A549 (cell line): ENCODE data around the gene PIEZO2. TPM values are rescaled to one million over a fixed set of nuclear protein-coding genes. Genes with fewer than 3 reads are reported as not detected.
A peak's percentile ranks its signal among the peaks of the same experiment; 100 is the strongest.

ENCODE experiments used
- ATAC-seq, 2 experiments: fragments of 200-7000 bp in 1 of 2; fragments of >200 bp in 1 of 2; cut with Nextera tagmentation in 1 of 2; cut with Tn5 transposase in 1 of 2; 3 replicates each; pipeline versions ENCODE4 v1.8.0 to v1.9.1; 2018 to 2020; ENCODE audit warnings: mild to moderate bottlenecking in 1 of 2, moderate library complexity in 1 of 2
- CTCF ChIA-PET: fragments of 300-600 bp; sonication (Branson Sonifier 250); formaldehyde crosslinking; extraction: SDS; loops from one replicate; lab custom pipeline; 2021; ENCODE audit warnings: antibody characterized with exemption, inconsistent platforms; lab: Yijun Ruan, JAX
- POLR2A ChIA-PET: fragments of 350-600 bp; formaldehyde crosslinking; extraction: SDS; loops from one replicate; lab custom pipeline; 2021; ENCODE audit warnings: antibody characterized with exemption, inconsistent platforms; lab: Yijun Ruan, JAX
- DNase-seq, 2 experiments: peaks; one replicate each; pipeline versions ENCODE4 v3.0.0 to v3.0.0-alpha.2; 2011 to 2016; ENCODE audit warnings: low read depth in 1 of 2, low spot score in 1 of 2
- FAIRE-seq: peaks from 2 replicates; lab custom pipeline; 2011; peaks lifted over from hg19 to GRCh38; lab: Jason Lieb, UNC
- H3K27ac ChIP-seq, 2 experiments: fragments of >200 bp; sonication (Bioruptor Twin); formaldehyde crosslinking; 3 replicates each; pipeline ENCODE4 v1.5.1; 2016 to 2017
- H3K4me1 ChIP-seq: fragments of >200 bp; sonication (Bioruptor Twin); formaldehyde crosslinking; 3 replicates; pipeline ENCODE4 v1.6.1; 2016
- H3K4me2 ChIP-seq: fragments of >200 bp; sonication (Bioruptor Twin); formaldehyde crosslinking; 3 replicates; pipeline ENCODE4 v1.6.1; 2016
- H3K4me3 ChIP-seq: fragments of >200 bp; sonication (Bioruptor Twin); formaldehyde crosslinking; 3 replicates; pipeline ENCODE4 v1.5.1; 2016
- H3K9me3 ChIP-seq: fragments of >200 bp; sonication (Bioruptor Twin); formaldehyde crosslinking; 3 replicates; pipeline ENCODE4 v1.6.1; 2016
- BHLHE40 ChIP-seq: IDR thresholded peaks from 2 replicates; pipeline ENCODE4 v1.6.1; 2012; ENCODE audit warnings: low read depth, low read length, inconsistent platforms
- CHD2 ChIP-seq: fragments of 150-350 bp; IDR thresholded peaks from 2 replicates; pipeline ENCODE4 v1.6.1; 2014; ENCODE audit warnings: low read length; ENCODE audit not compliant: partially characterized antibody
- EHF ChIP-seq: fragments of 250-450 bp; sonication (Bioruptor Pico); IDR thresholded peaks from 2 replicates; pipeline ENCODE4 v1.5.0; 2020; ENCODE audit warnings: mild to moderate bottlenecking
- EP300 ChIP-seq, 2 experiments: fragments of >200 bp; sonication (Bioruptor Twin); formaldehyde crosslinking; IDR thresholded peaks; 2 replicates in 1 of 2; 3 replicates in 1 of 2; pipeline ENCODE4 v1.6.1; 2016 to 2017
- FOSB ChIP-seq: fragments of 250-450 bp; sonication (Bioruptor Pico); IDR thresholded peaks from 2 replicates; pipeline ENCODE4 v1.5.0; 2020; ENCODE audit warnings: mild to moderate bottlenecking, moderate library complexity
- GATA3 ChIP-seq: IDR thresholded peaks from 2 replicates; pipeline ENCODE4 v1.6.1; 2012; ENCODE audit warnings: borderline replicate concordance
- HOXB13 ChIP-seq: fragments of 250-450 bp; sonication (Bioruptor Pico); IDR thresholded peaks from 2 replicates; pipeline ENCODE4 v1.5.0; 2020; ENCODE audit warnings: low read depth, mild to moderate bottlenecking, moderate library complexity
- JUN ChIP-seq, 2 experiments: fragments of >200 bp; sonication (Bioruptor Twin); formaldehyde crosslinking; IDR thresholded peaks; 2 replicates in 1 of 2; 3 replicates in 1 of 2; pipeline ENCODE4 v1.6.1; 2016 to 2017
- KDM1A ChIP-seq: fragments of 200-600 bp; sonication (generic); IDR thresholded peaks from 2 replicates; pipeline ENCODE4 v1.6.1; 2016; ENCODE audit warnings: low read depth, mild to moderate bottlenecking
- KDM5A ChIP-seq: fragments of 200-600 bp; sonication (generic); IDR thresholded peaks from 2 replicates; pipeline ENCODE4 v1.6.1; 2016; ENCODE audit warnings: antibody characterized with exemption, mild to moderate bottlenecking
- MYC ChIP-seq: IDR thresholded peaks from 2 replicates; pipeline ENCODE4 v1.6.1; 2012; ENCODE audit warnings: mild to moderate bottlenecking, inconsistent platforms, low read length, improper control_type of control experiment, borderline replicate concordance
- NPAS2 ChIP-seq: fragments of 250-450 bp; sonication (Bioruptor Pico); IDR thresholded peaks from 2 replicates; pipeline ENCODE4 v1.8.0; 2022; ENCODE audit warnings: mild to moderate bottlenecking, moderate library complexity, borderline replicate concordance
- NR3C1 ChIP-seq: fragments of >200 bp; sonication (Bioruptor Twin); formaldehyde crosslinking; IDR thresholded peaks from 3 replicates; pipeline ENCODE4 v1.6.1; 2017
- POLR2A ChIP-seq: IDR thresholded peaks from 2 replicates; pipeline ENCODE4 v1.6.1; 2012; ENCODE audit warnings: mild to moderate bottlenecking, low read length
- RARB ChIP-seq: fragments of 250-450 bp; sonication (Bioruptor Pico); IDR thresholded peaks from 2 replicates; pipeline ENCODE4 v1.8.0; 2021; ENCODE audit warnings: mild to moderate bottlenecking, moderate library complexity
- RFX5 ChIP-seq: fragments of 450-650 bp; IDR thresholded peaks from 2 replicates; pipeline ENCODE4 v1.7.1; 2014; ENCODE audit warnings: antibody characterized with exemption, mild to moderate bottlenecking, moderate library complexity
- SREBF2 ChIP-seq: fragments of 450-650 bp; IDR thresholded peaks from 2 replicates; pipeline ENCODE4 v1.6.1; 2014; ENCODE audit warnings: mild to moderate bottlenecking, moderate library complexity
- ZSCAN20 ChIP-seq: fragments of 250-450 bp; sonication (Bioruptor Pico); IDR thresholded peaks from 2 replicates; pipeline ENCODE4 v1.8.0; 2022; ENCODE audit warnings: mild to moderate bottlenecking, moderate library complexity
- WGBS: methylation state at CpG from one replicate; pipeline ENCODE4 v1.1.6; 2017; ENCODE audit errors: missing lambda C conversion rate; 5-methylcytosine and 5-hydroxymethylcytosine counted together
- polyA plus RNA-seq, 4 experiments: library from polyadenylated mRNA; depleted of rRNA in 3 of 4; stranded (reverse); fragments of >200 nt; fragmentation: RNase III in 1 of 4; extraction: RNeasy Plus Mini Kit Qiagen cat#74134 plus additional on column Dnase treatment in 1 of 4; gene quantifications; 2 replicates in 3 of 4; 3 replicates in 1 of 4; pipeline ENCODE4 v1.2.3, GENCODE V29; 2011 to 2017
- TF ChIP-seq, protein P1 (sequence below): fragments of >200 bp; sonication (Bioruptor Twin); formaldehyde crosslinking; IDR thresholded peaks from 2 replicates; pipeline ENCODE4 v1.6.1; 2016
- TF ChIP-seq, protein P2 (sequence below): fragments of 200-600 bp; sonication (generic); IDR thresholded peaks from 2 replicates; pipeline ENCODE4 v1.6.1; 2016; ENCODE audit warnings: antibody characterized with exemption, mild to moderate bottlenecking, moderate library complexity
- TF ChIP-seq, protein P3 (sequence below): fragments of 250-450 bp; sonication (Bioruptor Pico); IDR thresholded peaks from 2 replicates; pipeline ENCODE4 v1.5.0; 2020; ENCODE audit warnings: low read depth, mild to moderate bottlenecking, moderate library complexity
- TF ChIP-seq, protein P4 (sequence below): fragments of 150-350 bp; IDR thresholded peaks from 2 replicates; pipeline ENCODE4 v1.6.1; 2014; ENCODE audit warnings: low read depth, mild to moderate bottlenecking, low read length

Gene PIEZO2
- polyA plus RNA-seq, 2 of the 4 experiments (the other 2 are of a cell fraction): 0.80 to 1.6 TPM

DNA sequence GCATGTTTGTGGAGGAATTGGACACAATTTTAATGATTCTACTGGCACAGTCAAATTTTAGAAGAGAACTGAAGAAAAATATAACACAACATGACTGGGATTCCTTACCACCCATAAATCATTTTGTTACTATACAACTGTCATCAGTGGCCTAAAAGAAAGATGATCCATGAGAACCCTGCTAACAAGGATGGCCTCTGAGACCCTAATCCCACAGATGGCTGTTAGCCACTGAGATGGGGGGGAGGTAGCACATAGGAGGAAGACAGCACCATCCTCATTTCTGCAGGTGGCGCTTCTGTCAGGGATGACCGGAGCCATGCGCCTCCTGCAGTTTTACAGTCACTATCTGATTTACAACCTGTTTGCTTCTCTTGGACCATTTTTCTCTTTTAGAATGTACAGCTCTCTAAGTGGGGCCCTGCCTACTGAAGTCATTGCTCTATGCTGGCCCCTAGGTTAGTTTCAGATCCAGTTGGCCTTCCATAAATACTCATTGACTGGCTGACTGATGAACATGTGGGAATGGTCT, 343.7 kb downstream of the PIEZO2 start:
- no peak overlapping the region for H3K4me3 ChIP-seq
- H3K4me2 ChIP-seq: no peak overlapping the region
- ChIA-PET POLR2A (no interaction called here), CTCF (no interaction called here)
- no peak for ATAC-seq
- no peaks in the 10 kb centered on the region for H3K9me3 ChIP-seq
- H3K4me1 ChIP-seq: no peaks in the 10 kb centered on the region
- WGBS: 100% methylated on average over 1 of the region's 3 CpGs
- H3K27ac ChIP-seq: no peak overlapping the region
- TF ChIP-seq NPAS2 (CRISPR knock-in tag): no peak
- TF ChIP-seq MYC: no peak
- no peak for DNase-seq
- no peak for FAIRE-seq

DNA sequence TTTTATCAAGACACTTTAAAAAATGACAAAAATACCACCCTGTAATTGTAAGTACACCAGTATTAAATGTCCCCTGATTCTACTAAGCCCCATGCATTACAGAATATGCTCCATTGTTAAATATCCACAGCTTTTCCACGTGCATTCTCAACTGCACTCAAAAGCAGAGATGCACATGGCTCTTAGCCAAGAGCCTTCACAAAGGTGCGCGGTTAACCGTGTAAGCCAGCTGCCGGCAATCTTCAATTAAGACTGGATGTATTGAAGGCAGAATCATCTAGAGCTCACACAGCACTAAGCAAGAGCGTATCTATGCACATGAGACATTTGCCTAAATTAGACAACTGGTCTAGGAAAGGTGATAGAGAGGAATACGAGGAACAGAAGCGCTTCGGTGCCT, 345.2 kb downstream of the PIEZO2 start:
- Histone ChIP-seq H3K4me1 (peaks cover 6% of the 10 kb centered on the region), H3K4me2 (no peak overlapping the region), H3K4me3 (no peak overlapping the region), H3K9me3 (no peaks in the 10 kb centered on the region)
- ChIA-PET POLR2A (no interaction called here), CTCF (no interaction called here)
- no peak for DNase-seq
- no peak for TF ChIP-seq ZSCAN20 (CRISPR knock-in tag)
- TF ChIP-seq EP300 (IDR thresholded peaks at IDR 0.05): no peak
- TF ChIP-seq POLR2A: no peak
- TF ChIP-seq, protein P1, sequence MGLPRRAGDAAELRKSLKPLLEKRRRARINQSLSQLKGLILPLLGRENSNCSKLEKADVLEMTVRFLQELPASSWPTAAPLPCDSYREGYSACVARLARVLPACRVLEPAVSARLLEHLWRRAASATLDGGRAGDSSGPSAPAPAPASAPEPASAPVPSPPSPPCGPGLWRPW: no peak
- TF ChIP-seq KDM5A: no peak
- TF ChIP-seq BHLHE40: no peak
- TF ChIP-seq CHD2: no peak
- no peak for TF ChIP-seq RARB (CRISPR knock-in tag)
- TF ChIP-seq, protein P2, sequence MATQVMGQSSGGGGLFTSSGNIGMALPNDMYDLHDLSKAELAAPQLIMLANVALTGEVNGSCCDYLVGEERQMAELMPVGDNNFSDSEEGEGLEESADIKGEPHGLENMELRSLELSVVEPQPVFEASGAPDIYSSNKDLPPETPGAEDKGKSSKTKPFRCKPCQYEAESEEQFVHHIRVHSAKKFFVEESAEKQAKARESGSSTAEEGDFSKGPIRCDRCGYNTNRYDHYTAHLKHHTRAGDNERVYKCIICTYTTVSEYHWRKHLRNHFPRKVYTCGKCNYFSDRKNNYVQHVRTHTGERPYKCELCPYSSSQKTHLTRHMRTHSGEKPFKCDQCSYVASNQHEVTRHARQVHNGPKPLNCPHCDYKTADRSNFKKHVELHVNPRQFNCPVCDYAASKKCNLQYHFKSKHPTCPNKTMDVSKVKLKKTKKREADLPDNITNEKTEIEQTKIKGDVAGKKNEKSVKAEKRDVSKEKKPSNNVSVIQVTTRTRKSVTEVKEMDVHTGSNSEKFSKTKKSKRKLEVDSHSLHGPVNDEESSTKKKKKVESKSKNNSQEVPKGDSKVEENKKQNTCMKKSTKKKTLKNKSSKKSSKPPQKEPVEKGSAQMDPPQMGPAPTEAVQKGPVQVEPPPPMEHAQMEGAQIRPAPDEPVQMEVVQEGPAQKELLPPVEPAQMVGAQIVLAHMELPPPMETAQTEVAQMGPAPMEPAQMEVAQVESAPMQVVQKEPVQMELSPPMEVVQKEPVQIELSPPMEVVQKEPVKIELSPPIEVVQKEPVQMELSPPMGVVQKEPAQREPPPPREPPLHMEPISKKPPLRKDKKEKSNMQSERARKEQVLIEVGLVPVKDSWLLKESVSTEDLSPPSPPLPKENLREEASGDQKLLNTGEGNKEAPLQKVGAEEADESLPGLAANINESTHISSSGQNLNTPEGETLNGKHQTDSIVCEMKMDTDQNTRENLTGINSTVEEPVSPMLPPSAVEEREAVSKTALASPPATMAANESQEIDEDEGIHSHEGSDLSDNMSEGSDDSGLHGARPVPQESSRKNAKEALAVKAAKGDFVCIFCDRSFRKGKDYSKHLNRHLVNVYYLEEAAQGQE: no peak
- no peak for TF ChIP-seq NR3C1
- no peak for TF ChIP-seq FOSB (CRISPR knock-in tag)
- no peak for TF ChIP-seq JUN (IDR thresholded peaks at IDR 0.05)
- TF ChIP-seq, all 56 proteins: peak for 0
- no peak for ATAC-seq
- FAIRE-seq: no peak
- no peak overlapping the region for H3K27ac ChIP-seq
- WGBS: 80% methylated on average over 9 of the region's 9 CpGs

DNA sequence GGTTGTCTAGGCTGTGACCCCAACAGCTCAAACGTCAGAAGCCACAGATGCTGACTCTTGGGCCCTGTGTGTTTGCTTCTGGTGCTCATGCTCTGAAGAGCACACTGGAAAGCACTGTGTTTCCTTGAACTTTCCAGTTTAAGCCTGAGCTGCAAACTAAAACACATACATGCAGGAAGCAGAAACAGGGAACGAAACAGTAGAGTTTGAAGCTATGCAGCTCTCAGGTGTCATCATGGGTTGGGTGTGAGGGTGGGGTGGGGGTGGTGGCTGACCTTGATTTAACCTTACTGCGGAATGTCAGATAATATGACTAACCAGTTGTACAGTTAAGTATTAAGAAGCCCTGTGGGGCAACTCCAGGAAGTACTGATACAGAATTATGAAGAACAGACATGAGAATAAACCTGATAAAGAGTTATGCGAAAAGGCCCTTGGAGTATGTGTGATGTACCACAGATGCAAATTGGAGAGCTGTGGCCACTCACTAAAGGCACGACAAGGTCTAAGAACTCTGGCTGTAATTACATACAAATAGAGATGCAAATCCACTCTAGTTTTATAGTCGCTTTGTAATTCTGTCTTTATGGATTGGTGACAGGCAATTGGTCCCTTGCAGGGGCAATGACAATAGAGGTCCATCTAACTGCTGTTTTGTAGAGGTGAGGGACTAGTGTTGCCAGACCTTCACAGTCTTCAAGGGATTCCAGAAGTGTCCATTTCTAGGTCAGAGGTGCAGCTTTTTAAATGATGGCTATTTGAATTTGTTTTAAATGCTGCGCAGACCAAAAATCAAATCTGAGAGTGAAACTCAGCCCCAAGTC, 350.4 kb downstream of the PIEZO2 start:
- no peak overlapping the region for H3K4me3 ChIP-seq
- no peak for FAIRE-seq
- H3K4me2 ChIP-seq: peak overlapping the region; percentile 57
- ATAC-seq: peak; percentile 67 to 84; a peak in 5 of 6 replicates
- 0 out of 5 replicates have a peak, but pooled peaks of 1 of the 2 experiments have one; percentile 31 for TF ChIP-seq JUN (IDR thresholded peaks at IDR 0.05)
- TF ChIP-seq KDM1A: no peak
- TF ChIP-seq, protein P3, sequence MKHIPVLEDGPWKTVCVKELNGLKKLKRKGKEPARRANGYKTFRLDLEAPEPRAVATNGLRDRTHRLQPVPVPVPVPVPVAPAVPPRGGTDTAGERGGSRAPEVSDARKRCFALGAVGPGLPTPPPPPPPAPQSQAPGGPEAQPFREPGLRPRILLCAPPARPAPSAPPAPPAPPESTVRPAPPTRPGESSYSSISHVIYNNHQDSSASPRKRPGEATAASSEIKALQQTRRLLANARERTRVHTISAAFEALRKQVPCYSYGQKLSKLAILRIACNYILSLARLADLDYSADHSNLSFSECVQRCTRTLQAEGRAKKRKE (CRISPR knock-in tag): no peak
- peak; percentile 12; the same call in 1 of the 2 replicates for TF ChIP-seq GATA3
- TF ChIP-seq SREBF2: no peak
- TF ChIP-seq EP300 (IDR thresholded peaks at IDR 0.05): peak in 1 of 2 experiments; percentile 33; a peak in 1 of 5 replicates
- TF ChIP-seq, protein P4, sequence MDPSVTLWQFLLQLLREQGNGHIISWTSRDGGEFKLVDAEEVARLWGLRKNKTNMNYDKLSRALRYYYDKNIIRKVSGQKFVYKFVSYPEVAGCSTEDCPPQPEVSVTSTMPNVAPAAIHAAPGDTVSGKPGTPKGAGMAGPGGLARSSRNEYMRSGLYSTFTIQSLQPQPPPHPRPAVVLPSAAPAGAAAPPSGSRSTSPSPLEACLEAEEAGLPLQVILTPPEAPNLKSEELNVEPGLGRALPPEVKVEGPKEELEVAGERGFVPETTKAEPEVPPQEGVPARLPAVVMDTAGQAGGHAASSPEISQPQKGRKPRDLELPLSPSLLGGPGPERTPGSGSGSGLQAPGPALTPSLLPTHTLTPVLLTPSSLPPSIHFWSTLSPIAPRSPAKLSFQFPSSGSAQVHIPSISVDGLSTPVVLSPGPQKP: no peak
- no peak for TF ChIP-seq RFX5
- TF ChIP-seq HOXB13 (CRISPR knock-in tag): no peak
- TF ChIP-seq EHF (CRISPR knock-in tag): no peak
- ChIA-PET POLR2A (no interaction called here), CTCF (interaction anchor here (1.4 to 1.7 kb wide), 2 partner anchors 12 to 13 kb away, joined by 3 to 4 read pairs; no protein-coding TSS in a partner anchor)
- no peaks in the 10 kb centered on the region for H3K9me3 ChIP-seq
- H3K27ac ChIP-seq: peak overlapping the region; percentile 71
- H3K4me1 ChIP-seq: peaks cover 25% of the 10 kb centered on the region
- 31% methylated on average over 7 of the region's 7 CpGs for WGBS
- peak; percentile 18 to 63 for DNase-seq
